ENCODE data around the gene CDCP1.

GRCh38 chr3:45098310-45098709 lies 47.9 kb downstream of the CDCP1 start:
- TF ChIP-seq, protein P1, sequence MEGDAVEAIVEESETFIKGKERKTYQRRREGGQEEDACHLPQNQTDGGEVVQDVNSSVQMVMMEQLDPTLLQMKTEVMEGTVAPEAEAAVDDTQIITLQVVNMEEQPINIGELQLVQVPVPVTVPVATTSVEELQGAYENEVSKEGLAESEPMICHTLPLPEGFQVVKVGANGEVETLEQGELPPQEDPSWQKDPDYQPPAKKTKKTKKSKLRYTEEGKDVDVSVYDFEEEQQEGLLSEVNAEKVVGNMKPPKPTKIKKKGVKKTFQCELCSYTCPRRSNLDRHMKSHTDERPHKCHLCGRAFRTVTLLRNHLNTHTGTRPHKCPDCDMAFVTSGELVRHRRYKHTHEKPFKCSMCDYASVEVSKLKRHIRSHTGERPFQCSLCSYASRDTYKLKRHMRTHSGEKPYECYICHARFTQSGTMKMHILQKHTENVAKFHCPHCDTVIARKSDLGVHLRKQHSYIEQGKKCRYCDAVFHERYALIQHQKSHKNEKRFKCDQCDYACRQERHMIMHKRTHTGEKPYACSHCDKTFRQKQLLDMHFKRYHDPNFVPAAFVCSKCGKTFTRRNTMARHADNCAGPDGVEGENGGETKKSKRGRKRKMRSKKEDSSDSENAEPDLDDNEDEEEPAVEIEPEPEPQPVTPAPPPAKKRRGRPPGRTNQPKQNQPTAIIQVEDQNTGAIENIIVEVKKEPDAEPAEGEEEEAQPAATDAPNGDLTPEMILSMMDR (IDR thresholded peaks at IDR 0.05; ENCODE audit: low read length): no peak
- no peak for TF ChIP-seq EZH2 (IDR thresholded peaks at IDR 0.05; ENCODE audit: borderline replicate concordance, low read length)
